ENCODE results near the gene IGF1R. TPM values are rescaled to one million over a fixed set of nuclear protein-coding genes. Genes with fewer than 3 reads are reported as not detected.

Gene IGF1R
- total and polyA plus RNA-seq, 2 of the 13 experiments (the other 11 are each of a cell fraction or from before 2014, with no cell fraction given) = 15.9 to 18.4 TPM

- peak; percentile 23; the same call in 1 of the 2 replicates for TF ChIP-seq HOXA3 (CRISPR knock-in tag; IDR thresholded peaks at IDR 0.05)
- no peak for TF ChIP-seq ZFAT (CRISPR knock-in tag; conservative IDR thresholded peaks at IDR 0.05)
- no peak for TF ChIP-seq KLF12 (CRISPR knock-in tag; IDR thresholded peaks at IDR 0.05; ENCODE audit: borderline replicate concordance)
- TF ChIP-seq ZNF747 (CRISPR knock-in tag; IDR thresholded peaks at IDR 0.05; ENCODE audit: borderline replicate concordance) = no peak
- TF ChIP-seq, protein P1, sequence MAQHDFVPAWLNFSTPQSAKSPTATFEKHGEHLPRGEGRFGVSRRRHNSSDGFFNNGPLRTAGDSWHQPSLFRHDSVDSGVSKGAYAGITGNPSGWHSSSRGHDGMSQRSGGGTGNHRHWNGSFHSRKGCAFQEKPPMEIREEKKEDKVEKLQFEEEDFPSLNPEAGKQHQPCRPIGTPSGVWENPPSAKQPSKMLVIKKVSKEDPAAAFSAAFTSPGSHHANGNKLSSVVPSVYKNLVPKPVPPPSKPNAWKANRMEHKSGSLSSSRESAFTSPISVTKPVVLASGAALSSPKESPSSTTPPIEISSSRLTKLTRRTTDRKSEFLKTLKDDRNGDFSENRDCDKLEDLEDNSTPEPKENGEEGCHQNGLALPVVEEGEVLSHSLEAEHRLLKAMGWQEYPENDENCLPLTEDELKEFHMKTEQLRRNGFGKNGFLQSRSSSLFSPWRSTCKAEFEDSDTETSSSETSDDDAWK (CRISPR knock-in tag; IDR thresholded peaks at IDR 0.05) = no peak
- TF ChIP-seq HHEX (CRISPR knock-in tag; IDR thresholded peaks at IDR 0.05) = no peak
- peak; percentile 34; the same call in 1 of the 2 replicates for TF ChIP-seq ELF3 (CRISPR knock-in tag; IDR thresholded peaks at IDR 0.05)
- TF ChIP-seq SMC3 (IDR thresholded peaks at IDR 0.05; ENCODE audit: low read length) = peak; percentile 92
- no peak for TF ChIP-seq IRX3 (CRISPR knock-in tag; IDR thresholded peaks at IDR 0.05; ENCODE audit: borderline replicate concordance, low read depth)
- TF ChIP-seq ZNF788 (CRISPR knock-in tag; IDR thresholded peaks at IDR 0.05; ENCODE audit: borderline replicate concordance) = peak; percentile 34; the same call in 1 of the 2 replicates
- peak; percentile 38 for TF ChIP-seq YY1 (IDR thresholded peaks at IDR 0.05; ENCODE audit: insufficient read depth, insufficient replicate concordance, low read depth, low read length)
- TF ChIP-seq, protein P2, sequence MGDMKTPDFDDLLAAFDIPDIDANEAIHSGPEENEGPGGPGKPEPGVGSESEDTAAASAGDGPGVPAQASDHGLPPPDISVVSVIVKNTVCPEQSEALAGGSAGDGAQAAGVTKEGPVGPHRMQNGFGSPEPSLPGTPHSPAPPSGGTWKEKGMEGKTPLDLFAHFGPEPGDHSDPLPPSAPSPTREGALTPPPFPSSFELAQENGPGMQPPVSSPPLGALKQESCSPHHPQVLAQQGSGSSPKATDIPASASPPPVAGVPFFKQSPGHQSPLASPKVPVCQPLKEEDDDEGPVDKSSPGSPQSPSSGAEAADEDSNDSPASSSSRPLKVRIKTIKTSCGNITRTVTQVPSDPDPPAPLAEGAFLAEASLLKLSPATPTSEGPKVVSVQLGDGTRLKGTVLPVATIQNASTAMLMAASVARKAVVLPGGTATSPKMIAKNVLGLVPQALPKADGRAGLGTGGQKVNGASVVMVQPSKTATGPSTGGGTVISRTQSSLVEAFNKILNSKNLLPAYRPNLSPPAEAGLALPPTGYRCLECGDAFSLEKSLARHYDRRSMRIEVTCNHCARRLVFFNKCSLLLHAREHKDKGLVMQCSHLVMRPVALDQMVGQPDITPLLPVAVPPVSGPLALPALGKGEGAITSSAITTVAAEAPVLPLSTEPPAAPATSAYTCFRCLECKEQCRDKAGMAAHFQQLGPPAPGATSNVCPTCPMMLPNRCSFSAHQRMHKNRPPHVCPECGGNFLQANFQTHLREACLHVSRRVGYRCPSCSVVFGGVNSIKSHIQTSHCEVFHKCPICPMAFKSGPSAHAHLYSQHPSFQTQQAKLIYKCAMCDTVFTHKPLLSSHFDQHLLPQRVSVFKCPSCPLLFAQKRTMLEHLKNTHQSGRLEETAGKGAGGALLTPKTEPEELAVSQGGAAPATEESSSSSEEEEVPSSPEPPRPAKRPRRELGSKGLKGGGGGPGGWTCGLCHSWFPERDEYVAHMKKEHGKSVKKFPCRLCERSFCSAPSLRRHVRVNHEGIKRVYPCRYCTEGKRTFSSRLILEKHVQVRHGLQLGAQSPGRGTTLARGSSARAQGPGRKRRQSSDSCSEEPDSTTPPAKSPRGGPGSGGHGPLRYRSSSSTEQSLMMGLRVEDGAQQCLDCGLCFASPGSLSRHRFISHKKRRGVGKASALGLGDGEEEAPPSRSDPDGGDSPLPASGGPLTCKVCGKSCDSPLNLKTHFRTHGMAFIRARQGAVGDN (CRISPR knock-in tag; IDR thresholded peaks at IDR 0.05) = peak; percentile 45; the same call in 1 of the 2 replicates
- TF ChIP-seq FOXJ3 (CRISPR knock-in tag; IDR thresholded peaks at IDR 0.05; ENCODE audit: borderline replicate concordance) = no peak
- peak; percentile 79 for TF ChIP-seq XRCC5 (optimal IDR thresholded peaks at IDR 0.05; ENCODE audit: low read length)
- TF ChIP-seq ZC3H13 (CRISPR knock-in tag; IDR thresholded peaks at IDR 0.05) = no peak
Observed at GRCh38 chr15:98779463-98780071, 131.2 kb downstream of the IGF1R start (continued).
